ENCODE measurements around the gene SPATA1.

SPATA1 gene

GRCh38 chr1:84597011-84597410, 90.8 kb downstream of the SPATA1 start:
- no peak for DNase-seq

GRCh38 chr1:84598418-84598817, 92.2 kb downstream of the SPATA1 start:
- no peak for DNase-seq

- DNase-seq, result no peak
These were observed 92.9 kb downstream of the SPATA1 start for GRCh38 chr1:84598846-84599741.

GRCh38 chr1:84600796-84601195, 94.6 kb downstream of the SPATA1 start:
- DNase-seq, result no peak

- no peak for DNase-seq
These were observed 97.0 kb downstream of the SPATA1 start for GRCh38 chr1:84603223-84603622.

- DNase-seq, result no peak
These were observed 98.0 kb downstream of the SPATA1 start for GRCh38 chr1:84603941-84604830.

- DNase-seq, result no peak
These were observed 99.0 kb downstream of the SPATA1 start for GRCh38 chr1:84605157-84605556.

- no peak for DNase-seq
These were observed 100.8 kb downstream of the SPATA1 start for GRCh38 chr1:84606977-84607376.

- no peak for DNase-seq
These were observed 104.9 kb downstream of the SPATA1 start for GRCh38 chr1:84611091-84611490.

- no peak for DNase-seq
These were observed 105.6 kb downstream of the SPATA1 start for GRCh38 chr1:84611796-84612195.

- no peak for DNase-seq
These were observed 106.8 kb downstream of the SPATA1 start for GRCh38 chr1:84613026-84613425.

GRCh38 chr1:84613887-84614286, 107.7 kb downstream of the SPATA1 start:
- DNase-seq, result no peak

GRCh38 chr1:84615790-84616189, 109.6 kb downstream of the SPATA1 start:
- DNase-seq, result no peak

Data from activated CD4-positive, alpha-beta T cell treated with anti-CD3 and anti-CD28 coated beads, Interleukin-2, amount 50 U/mL, for 4 hours (primary cell).